ENCODE measurements around the gene PHYH.

- TF ChIP-seq CTCF (IDR thresholded peaks at IDR 0.05) (no peak), POLR2A (IDR thresholded peaks at IDR 0.05) (no peak), POLR2AphosphoS5 (IDR thresholded peaks at IDR 0.05) (no peak)
Observed at GRCh38 chr10:13231190-13231589, 68.7 kb downstream of the PHYH start.
